ENCODE results near the gene GOLGA3. TPM values are rescaled to one million over a fixed set of nuclear protein-coding genes. Genes with fewer than 3 reads are reported as not detected.

GOLGA3 gene
- total and polyA plus RNA-seq, 2 experiments from 2014 or later = 10.3 to 57.8 TPM

DNA sequence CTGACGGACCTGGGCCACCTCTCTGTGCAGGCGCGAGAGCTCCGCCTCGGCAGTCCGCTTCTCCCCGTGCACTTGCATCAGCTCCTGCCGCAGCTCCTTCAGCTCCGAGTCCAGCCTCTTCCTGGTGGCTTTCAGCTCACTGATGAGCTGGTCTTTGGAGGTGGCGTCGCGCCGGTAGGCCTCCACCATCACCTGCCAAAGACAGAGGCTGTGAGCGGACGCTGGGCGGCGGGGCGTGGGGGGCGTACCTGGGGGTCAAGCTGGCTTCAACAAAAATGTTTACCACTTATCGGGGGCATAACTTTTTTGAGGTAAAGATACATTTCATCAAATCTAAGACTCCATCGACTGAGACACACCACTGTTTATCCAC lies 39.6 kb downstream of the GOLGA3 start (continued):
- no peak for TF ChIP-seq CREB1 (CRISPR knock-in tag; IDR thresholded peaks at IDR 0.05; ENCODE audit: low read depth)
- no peak for TF ChIP-seq STAT1 (IDR thresholded peaks at IDR 0.05; ENCODE audit: unreplicated experiment)
- no peak for TF ChIP-seq NANOG (IDR thresholded peaks at IDR 0.05; ENCODE audit: borderline replicate concordance)

DNA sequence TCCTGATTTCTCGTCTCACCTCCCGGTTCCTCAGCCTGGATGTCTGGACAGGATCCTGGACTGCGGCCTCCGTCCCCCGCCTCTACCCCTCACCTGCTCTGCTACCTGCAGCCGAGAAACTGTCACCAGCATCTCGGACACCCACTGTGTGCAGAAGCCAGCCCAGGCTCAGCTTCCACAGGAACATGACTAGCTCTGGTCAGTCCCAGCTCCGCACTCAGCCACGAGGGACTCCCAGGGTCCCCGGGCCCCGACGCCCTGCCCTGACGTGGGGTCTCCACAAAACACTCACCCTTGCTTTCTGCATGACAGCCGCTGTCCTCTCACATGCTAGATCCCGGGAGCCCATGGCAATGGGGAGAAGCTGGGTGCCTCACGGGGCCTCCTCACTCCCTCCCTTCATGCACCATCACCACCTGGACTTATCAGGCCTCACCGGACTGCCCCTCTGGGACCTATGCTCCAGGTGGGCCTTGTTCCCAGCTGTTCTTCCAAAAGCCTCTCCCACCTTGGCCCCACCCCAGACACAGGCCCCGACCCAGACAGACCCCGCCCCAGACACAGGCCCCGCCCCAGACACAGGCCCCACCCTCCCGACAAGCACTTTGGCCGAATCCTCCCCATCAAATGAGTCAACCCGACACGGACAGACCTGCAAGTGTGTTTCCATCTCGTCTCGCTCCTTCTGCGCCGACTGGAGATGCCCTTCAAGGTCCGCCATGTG lies 40.1 kb downstream of the GOLGA3 start:
- H3K36me3 Mint-ChIP-seq (ENCODE audit: low read depth) = peaks cover 63% of the 10 kb centered on the region
- DNase-seq (ENCODE audit: low spot score) = peak; percentile 22

DNA sequence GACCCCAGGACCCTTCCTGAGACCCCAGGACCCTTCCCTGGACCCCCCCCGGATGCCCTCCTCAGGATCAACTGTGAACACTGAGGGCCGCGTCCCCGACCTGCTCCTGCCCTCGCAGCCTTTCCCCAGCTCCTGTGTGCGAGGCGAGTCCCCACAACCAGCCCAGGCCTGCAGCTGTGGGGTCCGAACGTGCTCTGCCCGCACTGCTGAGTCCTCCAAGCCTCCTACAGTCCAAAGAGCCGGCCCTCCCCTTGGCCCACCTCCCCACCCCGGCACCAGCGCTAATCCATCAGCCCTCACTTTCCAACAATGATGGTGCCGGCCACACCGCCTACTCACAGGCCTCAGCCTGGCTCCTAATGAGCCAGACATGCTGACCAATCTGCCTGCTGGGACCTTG lies 40.8 kb downstream of the GOLGA3 start:
- H3K4me1 Mint-ChIP-seq = no peaks in the 10 kb centered on the region
- 0 out of 3 replicates have a peak, but pooled peaks cover 3% of the 10 kb centered on the region for H3K9me3 Mint-ChIP-seq
- H3K27ac Mint-ChIP-seq = peak overlapping the region; percentile 50; the same call in 1 of the 2 replicates
- H3K36me3 Mint-ChIP-seq (ENCODE audit: low read depth) = peaks cover 67% of the 10 kb centered on the region
- DNase-seq (ENCODE audit: low spot score) (no peak), ATAC-seq (no peak)
- Histone ChIP-seq H3K27me3 (ENCODE audit: insufficient read depth) (no peaks in the 10 kb centered on the region), H3K36me3 (ENCODE audit: insufficient read depth) (peaks cover 5% of the 10 kb centered on the region; the same call in 1 of the 2 replicates), H3K9me2 (ENCODE audit: insufficient read depth) (no peaks in the 10 kb centered on the region), H2AFZ (no peak overlapping the region), H3K4me3 (no peak overlapping the region), H4K20me1 (replicated peaks; ENCODE audit: insufficient read depth) (no peaks in the 10 kb centered on the region), H3K4me2 (no peak overlapping the region), H3K27ac (ENCODE audit: low read depth) (no peak overlapping the region), H3F3A (replicated peaks; ENCODE audit: low read depth) (0 out of 2 replicates have a peak, but pooled peaks cover 6% of the 10 kb centered on the region), H3K79me2 (replicated peaks; ENCODE audit: insufficient read depth) (no peaks in the 10 kb centered on the region), H3K4me1 (ENCODE audit: insufficient read depth) (no peaks in the 10 kb centered on the region)
- H3K27me3 Mint-ChIP-seq (ENCODE audit: insufficient read depth, low read depth, poor library complexity) = peaks cover 7% of the 10 kb centered on the region
- no peak overlapping the region for H3K4me3 Mint-ChIP-seq
- no peak for TF ChIP-seq EZH2 (IDR thresholded peaks at IDR 0.05; ENCODE audit: low read depth, unreplicated experiment)
- TF ChIP-seq ZNF114 (CRISPR knock-in tag; IDR thresholded peaks at IDR 0.05) = no peak
- TF ChIP-seq, protein P1, sequence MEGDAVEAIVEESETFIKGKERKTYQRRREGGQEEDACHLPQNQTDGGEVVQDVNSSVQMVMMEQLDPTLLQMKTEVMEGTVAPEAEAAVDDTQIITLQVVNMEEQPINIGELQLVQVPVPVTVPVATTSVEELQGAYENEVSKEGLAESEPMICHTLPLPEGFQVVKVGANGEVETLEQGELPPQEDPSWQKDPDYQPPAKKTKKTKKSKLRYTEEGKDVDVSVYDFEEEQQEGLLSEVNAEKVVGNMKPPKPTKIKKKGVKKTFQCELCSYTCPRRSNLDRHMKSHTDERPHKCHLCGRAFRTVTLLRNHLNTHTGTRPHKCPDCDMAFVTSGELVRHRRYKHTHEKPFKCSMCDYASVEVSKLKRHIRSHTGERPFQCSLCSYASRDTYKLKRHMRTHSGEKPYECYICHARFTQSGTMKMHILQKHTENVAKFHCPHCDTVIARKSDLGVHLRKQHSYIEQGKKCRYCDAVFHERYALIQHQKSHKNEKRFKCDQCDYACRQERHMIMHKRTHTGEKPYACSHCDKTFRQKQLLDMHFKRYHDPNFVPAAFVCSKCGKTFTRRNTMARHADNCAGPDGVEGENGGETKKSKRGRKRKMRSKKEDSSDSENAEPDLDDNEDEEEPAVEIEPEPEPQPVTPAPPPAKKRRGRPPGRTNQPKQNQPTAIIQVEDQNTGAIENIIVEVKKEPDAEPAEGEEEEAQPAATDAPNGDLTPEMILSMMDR (conservative IDR thresholded peaks at IDR 0.05; ENCODE audit: low read depth in 2 of 2) = no peak
- TF ChIP-seq, protein P2, sequence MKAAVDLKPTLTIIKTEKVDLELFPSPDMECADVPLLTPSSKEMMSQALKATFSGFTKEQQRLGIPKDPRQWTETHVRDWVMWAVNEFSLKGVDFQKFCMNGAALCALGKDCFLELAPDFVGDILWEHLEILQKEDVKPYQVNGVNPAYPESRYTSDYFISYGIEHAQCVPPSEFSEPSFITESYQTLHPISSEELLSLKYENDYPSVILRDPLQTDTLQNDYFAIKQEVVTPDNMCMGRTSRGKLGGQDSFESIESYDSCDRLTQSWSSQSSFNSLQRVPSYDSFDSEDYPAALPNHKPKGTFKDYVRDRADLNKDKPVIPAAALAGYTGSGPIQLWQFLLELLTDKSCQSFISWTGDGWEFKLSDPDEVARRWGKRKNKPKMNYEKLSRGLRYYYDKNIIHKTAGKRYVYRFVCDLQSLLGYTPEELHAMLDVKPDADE (IDR thresholded peaks at IDR 0.05) = no peak
- TF ChIP-seq EZH2phosphoT487 (IDR thresholded peaks at IDR 0.05; ENCODE audit: unreplicated experiment) = no peak
- TF ChIP-seq CREB1 (CRISPR knock-in tag; IDR thresholded peaks at IDR 0.05; ENCODE audit: low read depth) = no peak
- no peak for TF ChIP-seq NANOG (IDR thresholded peaks at IDR 0.05; ENCODE audit: borderline replicate concordance)
- TF ChIP-seq ZNF331 (CRISPR knock-in tag; IDR thresholded peaks at IDR 0.05; ENCODE audit: low read depth) = no peak

More for the DNA sequence above, 40.1 kb downstream of the GOLGA3 start:
- no peaks in the 10 kb centered on the region for H3K9me2 ChIP-seq (ENCODE audit: insufficient read depth)
- ATAC-seq = peak; percentile 86
- H4K20me1 ChIP-seq (replicated peaks; ENCODE audit: insufficient read depth) = no peaks in the 10 kb centered on the region
- H3K4me2 ChIP-seq = no peak overlapping the region
- Mint-ChIP-seq H3K9me3 (0 out of 3 replicates have a peak, but pooled peaks cover 3% of the 10 kb centered on the region), H3K4me1 (no peaks in the 10 kb centered on the region), H3K4me3 (no peak overlapping the region), H3K27ac (peak overlapping the region; percentile 50; the same call in 1 of the 2 replicates), H3K27me3 (ENCODE audit: insufficient read depth, low read depth, poor library complexity) (peaks cover 7% of the 10 kb centered on the region)
- H3K4me3 ChIP-seq = no peak overlapping the region
- no peaks in the 10 kb centered on the region for H3K79me2 ChIP-seq (replicated peaks; ENCODE audit: insufficient read depth)
- no peak overlapping the region for H2AFZ ChIP-seq
- TF ChIP-seq JUNB (IDR thresholded peaks at IDR 0.05; ENCODE audit: unreplicated experiment) (no peak), EZH2phosphoT487 (IDR thresholded peaks at IDR 0.05; ENCODE audit: unreplicated experiment) (peak; percentile 60)
- H3K27ac ChIP-seq (ENCODE audit: low read depth) = no peak overlapping the region
- H3K36me3 ChIP-seq (ENCODE audit: insufficient read depth) = peaks cover 3% of the 10 kb centered on the region; the same call in 1 of the 2 replicates
- no peaks in the 10 kb centered on the region for H3K27me3 ChIP-seq (ENCODE audit: insufficient read depth)
- H3F3A ChIP-seq (replicated peaks; ENCODE audit: low read depth) = 0 out of 2 replicates have a peak, but pooled peaks cover 6% of the 10 kb centered on the region
- H3K4me1 ChIP-seq (ENCODE audit: insufficient read depth) = no peaks in the 10 kb centered on the region

Data from GM23338 (cell line).